ENCODE data around the gene CD22.

The CD22 gene

DNA sequence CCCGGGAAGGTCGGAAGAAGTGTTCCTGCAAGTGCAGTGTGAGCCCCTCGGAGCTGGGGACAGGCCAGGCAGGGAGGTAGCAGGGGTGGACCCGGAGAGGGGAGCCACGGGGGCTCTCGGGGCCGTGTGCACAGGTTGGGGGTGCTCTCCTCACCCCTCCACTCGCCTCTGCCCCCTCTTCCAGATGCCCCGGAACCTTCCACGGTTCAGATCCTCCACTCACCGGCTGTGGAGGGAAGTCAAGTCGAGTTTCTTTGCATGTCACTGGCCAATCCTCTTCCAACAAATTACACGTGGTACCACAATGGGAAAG is 9.0 kb downstream of the CD22 start:
- ChIA-PET CTCF (interaction anchor here (1.8 kb wide), 1 partner anchor 10 kb away, joined by 7 read pairs; the partner anchor contains the start of gene CD22), POLR2A (interaction anchor here (0.7 kb wide), 1 partner anchor 7 kb away, joined by 3 read pairs; no protein-coding TSS in a partner anchor)
- Histone ChIP-seq H3K4me3 (ENCODE audit: control insufficient read depth in 1 of 7, extremely low read depth in 1 of 7, insufficient read depth in 4 of 7, low read depth in 2 of 7, low read length in 6 of 7) (no peak overlapping the region), H3K4me1 (ENCODE audit: control extremely low read depth in 1 of 4, control insufficient read depth in 4 of 4, insufficient read depth in 4 of 4, low read length in 3 of 4) (peaks cover 0 to 10% (median 6%) of the 10 kb centered on the region in 4 experiments), H3K36me3 (ENCODE audit: control insufficient read depth in 4 of 4, insufficient read depth in 4 of 4, low read length in 3 of 4) (peaks cover 0 to 2% (median 0%) of the 10 kb centered on the region in 4 experiments), H3K9me3 (ENCODE audit: control extremely low read depth in 1 of 5, control insufficient read depth in 4 of 5, insufficient read depth in 2 of 5, low read depth in 1 of 5, low read length in 4 of 5) (no peaks in the 10 kb centered on the region), H3K27me3 (replicated peaks in 2 of 5; ENCODE audit: control insufficient read depth in 4 of 5, insufficient read depth in 5 of 5, low read length in 4 of 5) (no peaks in the 10 kb centered on the region), H3K27ac (ENCODE audit: insufficient read depth in 1 of 2, low read depth in 1 of 2, low read length in 2 of 2, poor library complexity in 1 of 2, severe bottlenecking in 2 of 2) (no peak overlapping the region)
- WGBS (ENCODE audit: insufficient coverage), result 97% methylated on average over 12 of the region's 13 CpGs
- DNase-seq, result no peak

DNA sequence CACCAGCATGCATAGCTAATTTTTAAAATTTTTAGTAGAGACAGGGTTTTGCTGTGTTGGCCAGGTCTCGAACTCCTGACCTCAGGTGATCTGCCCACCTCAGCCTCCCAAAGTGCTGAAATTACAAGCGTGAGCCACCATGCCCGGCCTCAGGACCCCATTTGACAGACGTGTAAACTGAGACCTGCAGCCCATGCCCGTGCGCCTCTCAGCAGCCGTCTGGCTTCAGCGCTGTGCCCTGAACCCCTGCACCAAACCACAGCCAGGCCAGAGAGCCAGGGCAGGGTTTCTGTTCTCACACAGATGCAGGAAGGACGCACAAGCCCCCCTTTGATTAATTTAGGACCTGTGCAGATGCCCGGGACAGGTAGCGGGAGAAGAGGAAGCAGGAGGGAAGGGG is 11.4 kb downstream of the CD22 start:
- H3K4me3 ChIP-seq (ENCODE audit: control insufficient read depth in 1 of 7, extremely low read depth in 1 of 7, insufficient read depth in 4 of 7, low read depth in 2 of 7, low read length in 6 of 7), result no peak overlapping the region
- H3K36me3 ChIP-seq (ENCODE audit: control insufficient read depth in 4 of 4, insufficient read depth in 4 of 4, low read length in 3 of 4), result peaks cover 0 to 2% (median 0%) of the 10 kb centered on the region in 4 experiments
- WGBS (ENCODE audit: insufficient coverage), result 99% methylated on average over 8 of the region's 11 CpGs
- DNase-seq, result no peak
- H3K9me3 ChIP-seq (ENCODE audit: control extremely low read depth in 1 of 5, control insufficient read depth in 4 of 5, insufficient read depth in 2 of 5, low read depth in 1 of 5, low read length in 4 of 5), result no peaks in the 10 kb centered on the region
- peaks cover 0 to 8% (median 5%) of the 10 kb centered on the region in 4 experiments for H3K4me1 ChIP-seq (ENCODE audit: control extremely low read depth in 1 of 4, control insufficient read depth in 4 of 4, insufficient read depth in 4 of 4, low read length in 3 of 4)
- ChIA-PET POLR2A (no interaction called here), CTCF (interaction anchor here (1.5 kb wide), 1 partner anchor 12 kb away, joined by 4 read pairs; no protein-coding TSS in a partner anchor)
- H3K27me3 ChIP-seq (replicated peaks in 2 of 5; ENCODE audit: control insufficient read depth in 4 of 5, insufficient read depth in 5 of 5, low read length in 4 of 5), result no peaks in the 10 kb centered on the region
- no peak overlapping the region for H3K27ac ChIP-seq (ENCODE audit: insufficient read depth in 1 of 2, low read depth in 1 of 2, low read length in 2 of 2, poor library complexity in 1 of 2, severe bottlenecking in 2 of 2)

DNA sequence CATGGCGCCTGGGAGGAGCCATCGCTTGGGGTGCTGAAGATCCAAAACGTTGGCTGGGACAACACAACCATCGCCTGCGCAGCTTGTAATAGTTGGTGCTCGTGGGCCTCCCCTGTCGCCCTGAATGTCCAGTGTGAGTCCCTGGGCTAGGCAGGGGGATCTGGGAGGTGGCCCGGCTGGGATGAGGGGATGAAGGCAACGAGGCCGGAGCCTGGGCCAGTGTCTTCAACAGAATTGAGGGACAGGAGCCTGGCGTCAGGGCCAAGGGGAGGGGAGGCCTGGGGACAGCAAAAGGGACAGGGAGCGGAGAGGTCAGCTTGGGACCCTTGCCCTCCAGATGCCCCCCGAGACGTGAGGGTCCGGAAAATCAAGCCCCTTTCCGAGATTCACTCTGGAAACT is 12.0 kb downstream of the CD22 start:
- ChIA-PET POLR2A (no interaction called here), CTCF (interaction anchor here (1.5 kb wide), 1 partner anchor 12 kb away, joined by 4 read pairs; no protein-coding TSS in a partner anchor)
- no peak overlapping the region for H3K4me3 ChIP-seq (ENCODE audit: control insufficient read depth in 1 of 7, extremely low read depth in 1 of 7, insufficient read depth in 4 of 7, low read depth in 2 of 7, low read length in 6 of 7)
- peaks cover 0 to 13% (median 11%) of the 10 kb centered on the region in 4 experiments for H3K4me1 ChIP-seq (ENCODE audit: control extremely low read depth in 1 of 4, control insufficient read depth in 4 of 4, insufficient read depth in 4 of 4, low read length in 3 of 4)
- H3K36me3 ChIP-seq (ENCODE audit: control insufficient read depth in 4 of 4, insufficient read depth in 4 of 4, low read length in 3 of 4), result peaks cover 0 to 2% (median 0%) of the 10 kb centered on the region in 4 experiments
- 90% methylated on average over 13 of the region's 16 CpGs for WGBS (ENCODE audit: insufficient coverage)
- no peak for DNase-seq
- H3K9me3 ChIP-seq (ENCODE audit: control extremely low read depth in 1 of 5, control insufficient read depth in 4 of 5, insufficient read depth in 2 of 5, low read depth in 1 of 5, low read length in 4 of 5), result no peaks in the 10 kb centered on the region
- no peaks in the 10 kb centered on the region for H3K27me3 ChIP-seq (replicated peaks in 2 of 5; ENCODE audit: control insufficient read depth in 4 of 5, insufficient read depth in 5 of 5, low read length in 4 of 5)
- no peak overlapping the region for H3K27ac ChIP-seq (ENCODE audit: insufficient read depth in 1 of 2, low read depth in 1 of 2, low read length in 2 of 2, poor library complexity in 1 of 2, severe bottlenecking in 2 of 2)

DNA sequence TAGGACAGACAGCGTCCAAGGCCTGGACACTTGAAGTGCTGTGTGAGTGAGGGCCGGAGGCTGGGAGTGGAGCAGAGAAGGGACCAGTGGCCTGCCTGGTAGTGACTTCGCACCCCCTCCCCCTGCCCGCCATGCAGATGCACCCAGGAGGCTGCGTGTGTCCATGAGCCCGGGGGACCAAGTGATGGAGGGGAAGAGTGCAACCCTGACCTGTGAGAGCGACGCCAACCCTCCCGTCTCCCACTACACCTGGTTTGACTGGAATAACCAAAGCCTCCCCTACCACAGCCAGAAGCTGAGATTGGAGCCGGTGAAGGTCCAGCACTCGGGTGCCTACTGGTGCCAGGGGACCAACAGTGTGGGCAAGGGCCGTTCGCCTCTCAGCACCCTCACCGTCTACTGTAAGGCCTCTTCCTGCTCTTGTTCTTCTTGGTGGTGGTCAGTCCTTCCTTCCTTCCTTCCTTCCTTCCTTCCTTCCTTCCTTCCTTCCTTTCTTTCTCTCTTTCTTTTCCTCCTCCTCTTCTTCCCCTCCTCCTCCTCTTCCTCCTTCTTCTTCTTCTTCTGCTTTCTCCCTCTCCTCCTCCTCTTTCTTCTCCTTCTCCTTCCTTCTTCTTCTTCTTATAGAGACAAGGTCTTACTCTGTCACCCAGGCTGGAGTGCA is 12.7 kb downstream of the CD22 start:
- ChIA-PET CTCF (no interaction called here), POLR2A (no interaction called here)
- H3K36me3 ChIP-seq (ENCODE audit: control insufficient read depth in 4 of 4, insufficient read depth in 4 of 4, low read length in 3 of 4), result no peaks in the 10 kb centered on the region

DNA sequence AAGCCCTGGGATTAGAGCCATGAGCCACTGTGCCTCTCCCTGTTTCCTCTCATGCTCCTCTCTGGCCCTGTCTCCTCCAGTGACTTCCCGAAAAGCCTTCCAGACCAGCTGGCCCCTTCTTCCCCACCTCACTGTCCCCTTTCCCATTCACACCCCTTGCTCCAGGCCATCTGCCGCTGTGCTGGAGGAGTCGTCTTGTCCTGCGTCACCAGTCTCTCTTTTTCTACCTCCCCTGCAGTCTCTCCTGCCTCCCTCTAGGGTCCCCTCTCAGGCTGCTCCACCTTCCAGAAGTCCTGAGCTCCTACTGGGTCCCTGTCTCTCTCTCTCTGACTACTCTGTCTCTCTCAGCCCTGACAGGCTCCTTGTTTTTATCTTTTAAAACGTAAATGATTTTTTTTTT is 13.4 kb downstream of the CD22 start:
- CTCF ChIA-PET, result interaction anchor here (0.6 kb wide), 1 partner anchor 10 kb away, joined by 3 read pairs; no protein-coding TSS in a partner anchor
- Histone ChIP-seq H3K4me3 (ENCODE audit: control insufficient read depth in 1 of 7, extremely low read depth in 1 of 7, insufficient read depth in 4 of 7, low read depth in 2 of 7, low read length in 6 of 7) (no peak overlapping the region), H3K4me1 (ENCODE audit: control extremely low read depth in 1 of 4, control insufficient read depth in 4 of 4, insufficient read depth in 4 of 4, low read length in 3 of 4) (peaks cover 0 to 26% (median 23%) of the 10 kb centered on the region in 4 experiments), H3K9me3 (ENCODE audit: control extremely low read depth in 1 of 5, control insufficient read depth in 4 of 5, insufficient read depth in 2 of 5, low read depth in 1 of 5, low read length in 4 of 5) (no peaks in the 10 kb centered on the region), H3K36me3 (ENCODE audit: control insufficient read depth in 4 of 4, insufficient read depth in 4 of 4, low read length in 3 of 4) (no peaks in the 10 kb centered on the region), H3K27ac (ENCODE audit: insufficient read depth in 1 of 2, low read depth in 1 of 2, low read length in 2 of 2, poor library complexity in 1 of 2, severe bottlenecking in 2 of 2) (no peak overlapping the region), H3K27me3 (replicated peaks in 2 of 5; ENCODE audit: control insufficient read depth in 4 of 5, insufficient read depth in 5 of 5, low read length in 4 of 5) (no peaks in the 10 kb centered on the region)
- POLR2A ChIA-PET, result no interaction called here
- no peak for DNase-seq
- WGBS (ENCODE audit: insufficient coverage), result 96% methylated on average over 5 of the region's 5 CpGs

More for the DNA sequence above, 12.7 kb downstream of the CD22 start:
- Histone ChIP-seq H3K9me3 (ENCODE audit: control extremely low read depth in 1 of 5, control insufficient read depth in 4 of 5, insufficient read depth in 2 of 5, low read depth in 1 of 5, low read length in 4 of 5) (no peaks in the 10 kb centered on the region), H3K4me3 (ENCODE audit: control insufficient read depth in 1 of 7, extremely low read depth in 1 of 7, insufficient read depth in 4 of 7, low read depth in 2 of 7, low read length in 6 of 7) (no peak overlapping the region), H3K27ac (ENCODE audit: insufficient read depth in 1 of 2, low read depth in 1 of 2, low read length in 2 of 2, poor library complexity in 1 of 2, severe bottlenecking in 2 of 2) (no peak overlapping the region), H3K27me3 (replicated peaks in 2 of 5; ENCODE audit: control insufficient read depth in 4 of 5, insufficient read depth in 5 of 5, low read length in 4 of 5) (no peaks in the 10 kb centered on the region), H3K4me1 (ENCODE audit: control extremely low read depth in 1 of 4, control insufficient read depth in 4 of 4, insufficient read depth in 4 of 4, low read length in 3 of 4) (peaks cover 0 to 20% (median 17%) of the 10 kb centered on the region in 4 experiments)
- 93% methylated on average over 5 of the region's 14 CpGs for WGBS (ENCODE audit: insufficient coverage)
- no peak for DNase-seq

GRCh38 chr19:35344511-35345031 is 15.6 kb downstream of the CD22 start:
- CTCF ChIA-PET, result interaction anchor here (1.2 to 1.4 kb wide), 4 partner anchors 9 to 53 kb away, joined by 3 read pairs; partner anchors contain the start of genes FFAR3 and MAG
- no peak for DNase-seq
- Histone ChIP-seq H3K27ac (ENCODE audit: insufficient read depth in 1 of 2, low read depth in 1 of 2, low read length in 2 of 2, poor library complexity in 1 of 2, severe bottlenecking in 2 of 2) (no peak overlapping the region), H3K27me3 (replicated peaks in 2 of 5; ENCODE audit: control insufficient read depth in 4 of 5, insufficient read depth in 5 of 5, low read length in 4 of 5) (no peaks in the 10 kb centered on the region), H3K4me3 (ENCODE audit: control insufficient read depth in 1 of 7, extremely low read depth in 1 of 7, insufficient read depth in 4 of 7, low read depth in 2 of 7, low read length in 6 of 7) (no peak overlapping the region), H3K9me3 (ENCODE audit: control extremely low read depth in 1 of 5, control insufficient read depth in 4 of 5, insufficient read depth in 2 of 5, low read depth in 1 of 5, low read length in 4 of 5) (no peaks in the 10 kb centered on the region), H3K4me1 (ENCODE audit: control extremely low read depth in 1 of 4, control insufficient read depth in 4 of 4, insufficient read depth in 4 of 4, low read length in 3 of 4) (peaks cover 8 to 47% (median 40%) of the 10 kb centered on the region in 4 experiments), H3K36me3 (ENCODE audit: control insufficient read depth in 4 of 4, insufficient read depth in 4 of 4, low read length in 3 of 4) (no peaks in the 10 kb centered on the region)
- WGBS (ENCODE audit: insufficient coverage), result 90% methylated on average over 13 of the region's 17 CpGs
- POLR2A ChIA-PET, result no interaction called here

- POLR2A ChIA-PET, result interaction anchor here (0.6 to 1.2 kb wide), 4 partner anchors 8 to 172 kb away, joined by 3 to 5 read pairs (median 4); no protein-coding TSS in a partner anchor
- no peaks in the 10 kb centered on the region for H3K9me3 ChIP-seq (ENCODE audit: control extremely low read depth in 1 of 5, control insufficient read depth in 4 of 5, insufficient read depth in 2 of 5, low read depth in 1 of 5, low read length in 4 of 5)
- CTCF ChIA-PET, result interaction anchor here (1.2 to 1.4 kb wide), 4 partner anchors 10 to 146 kb away, joined by 3 read pairs; partner anchors contain the start of gene FFAR3
- 95% methylated on average over 8 of the region's 11 CpGs for WGBS (ENCODE audit: insufficient coverage)
- no peaks in the 10 kb centered on the region for H3K27me3 ChIP-seq (replicated peaks in 2 of 5; ENCODE audit: control insufficient read depth in 4 of 5, insufficient read depth in 5 of 5, low read length in 4 of 5)
- H3K4me3 ChIP-seq (ENCODE audit: control insufficient read depth in 1 of 7, extremely low read depth in 1 of 7, insufficient read depth in 4 of 7, low read depth in 2 of 7, low read length in 6 of 7), result no peak overlapping the region
- no peak overlapping the region for H3K27ac ChIP-seq (ENCODE audit: insufficient read depth in 1 of 2, low read depth in 1 of 2, low read length in 2 of 2, poor library complexity in 1 of 2, severe bottlenecking in 2 of 2)
- no peaks in the 10 kb centered on the region for H3K36me3 ChIP-seq (ENCODE audit: control insufficient read depth in 4 of 4, insufficient read depth in 4 of 4, low read length in 3 of 4)
- DNase-seq, result no peak
- peaks cover 8 to 55% (median 43%) of the 10 kb centered on the region in 4 experiments for H3K4me1 ChIP-seq (ENCODE audit: control extremely low read depth in 1 of 4, control insufficient read depth in 4 of 4, insufficient read depth in 4 of 4, low read length in 3 of 4)
These were observed 16.7 kb downstream of the CD22 start for GRCh38 chr19:35345671-35346111.

All from common myeloid progenitor, CD34-positive (primary cell).